Stimulated activated CD8-positive, alpha-beta memory T cell treated with anti-CD3 and anti-CD28 coated beads, Interleukin-2, amount 100 ng/mL, for 48 hours (primary cell): ENCODE results near the gene ODF2L.

Source experiments
- DNase-seq, 2 donors: peaks; one replicate each; pipeline ENCODE4 v3.0.0-alpha.2; 2020; ENCODE audit warnings: low read depth in 2 of 2

The ODF2L gene

GRCh38 chr1:86318436-86318835 lies 77.7 kb downstream of the ODF2L start:
- DNase-seq, result no peak

GRCh38 chr1:86317926-86318325 lies 78.2 kb downstream of the ODF2L start:
- DNase-seq, result no peak

DNA sequence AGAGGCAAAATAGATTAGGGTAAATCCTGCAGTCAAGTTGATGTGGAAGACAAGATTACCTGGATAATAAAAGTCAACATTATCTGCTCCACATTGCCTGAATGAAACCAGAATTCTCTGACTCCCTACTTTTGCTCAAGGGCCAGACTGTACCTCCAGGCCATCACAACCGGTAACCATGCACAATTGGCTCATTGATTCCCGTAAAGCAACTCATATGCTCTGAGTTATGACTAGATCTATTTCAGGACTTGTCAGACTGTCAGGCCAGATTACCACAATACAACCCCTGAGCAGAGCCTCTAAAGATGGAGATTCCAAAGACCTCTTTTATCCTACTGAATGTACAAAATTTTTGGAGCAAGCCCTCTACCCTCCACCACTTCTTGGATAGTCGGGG lies 90.4 kb downstream of the ODF2L start:
- no peak for DNase-seq

- no peak for DNase-seq
Observed at GRCh38 chr1:86303041-86303690, 93.0 kb downstream of the ODF2L start.
